HL-60 (cell line): ENCODE measurements around the gene SLCO6A1.

Source experiments
- DNase-seq, 2 experiments: peaks; one replicate each; pipeline ENCODE4 v3.0.0-alpha.2; 2010 to 2020; ENCODE audit warnings: low read depth in 1 of 2, low spot score in 1 of 2
- H3K27ac ChIP-seq: fragments of 250-450 bp; sonication (Bioruptor Pico); replicated peaks from 2 replicates; pipeline ENCODE4 v1.5.1; 2020; ENCODE audit warnings: mild to moderate bottlenecking, moderate library complexity
- H3K27me3 ChIP-seq: fragments of 250-450 bp; sonication (Bioruptor Pico); 2 replicates; pipeline ENCODE4 v1.5.1; 2021; ENCODE audit warnings: mild to moderate bottlenecking, moderate library complexity; ENCODE audit not compliant: insufficient read depth, poor library complexity, severe bottlenecking
- H3K4me3 ChIP-seq: replicated peaks from 2 replicates; pipeline ENCODE4 v1.5.1; 2011; ENCODE audit warnings: mild to moderate bottlenecking, control low read depth, low read length; ENCODE audit not compliant: insufficient read depth
- CTCF ChIP-seq: IDR thresholded peaks from one replicate; pipeline ENCODE4 v1.5.1; 2011; ENCODE audit warnings: low read length, control low read depth, inconsistent platforms; ENCODE audit not compliant: insufficient read depth
- GABPA ChIP-seq: IDR thresholded peaks from 2 replicates; pipeline ENCODE4 v1.6.1; 2012; ENCODE audit warnings: low read depth
- POLR2AphosphoS5 ChIP-seq: IDR thresholded peaks from 2 replicates; pipeline ENCODE4 v1.6.1; 2012; ENCODE audit warnings: low read depth
- REST ChIP-seq: IDR thresholded peaks from 2 replicates; pipeline ENCODE4 v1.6.1; 2012; ENCODE audit warnings: low read depth; ENCODE audit not compliant: insufficient replicate concordance
- SPI1 ChIP-seq: IDR thresholded peaks from 2 replicates; pipeline ENCODE4 v1.6.1; 2012; ENCODE audit warnings: low read depth, mild to moderate bottlenecking, borderline replicate concordance

Gene SLCO6A1

GRCh38 chr5:102451082-102451481, 47.7 kb downstream of the SLCO6A1 start:
- Histone ChIP-seq H3K27ac (no peak overlapping the region), H3K27me3 (no peaks in the 10 kb centered on the region), H3K4me3 (no peak overlapping the region)
- DNase-seq: no peak
- TF ChIP-seq SPI1 (no peak), POLR2AphosphoS5 (no peak), GABPA (no peak), CTCF (no peak), REST (no peak)

- no peak overlapping the region for H3K4me3 ChIP-seq
- DNase-seq: peak in 1 of 2 experiments; percentile 1
These were observed 48.3 kb downstream of the SLCO6A1 start for GRCh38 chr5:102450313-102450990.

More at GRCh38 chr5:102450313-102450990, 48.3 kb downstream of the SLCO6A1 start:
- TF ChIP-seq REST (no peak), POLR2AphosphoS5 (no peak), CTCF (no peak), SPI1 (no peak), GABPA (no peak)
- Histone ChIP-seq H3K27ac (no peak overlapping the region), H3K27me3 (no peaks in the 10 kb centered on the region)
